ENCODE measurements around the gene KLHL6.

KLHL6 gene

GRCh38 chr3:183502237-183503181 lies 53.0 kb downstream of the KLHL6 start:
- no peak for DNase-seq

- no peak for DNase-seq
Observed at GRCh38 chr3:183500981-183501704, 54.4 kb downstream of the KLHL6 start.

- DNase-seq, result no peak
Observed at GRCh38 chr3:183500319-183500718, 55.2 kb downstream of the KLHL6 start.

GRCh38 chr3:183498634-183499033 lies 56.9 kb downstream of the KLHL6 start:
- no peak for DNase-seq

GRCh38 chr3:183497313-183497712 lies 58.2 kb downstream of the KLHL6 start:
- DNase-seq, result no peak

GRCh38 chr3:183496311-183496710 lies 59.2 kb downstream of the KLHL6 start:
- DNase-seq, result no peak

GRCh38 chr3:183494341-183494740 lies 61.2 kb downstream of the KLHL6 start:
- DNase-seq, result no peak

GRCh38 chr3:183493296-183494045 lies 62.0 kb downstream of the KLHL6 start:
- no peak for DNase-seq

- DNase-seq, result no peak
Observed at GRCh38 chr3:183492849-183493179, 62.7 kb downstream of the KLHL6 start.

- no peak for DNase-seq
Observed at GRCh38 chr3:183491923-183492848, 63.3 kb downstream of the KLHL6 start.

- no peak for DNase-seq
Observed at GRCh38 chr3:183491109-183491922, 64.2 kb downstream of the KLHL6 start.

GRCh38 chr3:183490653-183491052 lies 64.9 kb downstream of the KLHL6 start:
- DNase-seq, result no peak

- DNase-seq, result no peak
Observed at GRCh38 chr3:183490211-183490601, 65.3 kb downstream of the KLHL6 start.

GRCh38 chr3:183489455-183490210 lies 65.9 kb downstream of the KLHL6 start:
- DNase-seq, result no peak

- DNase-seq, result no peak
Observed at GRCh38 chr3:183488343-183488742, 67.2 kb downstream of the KLHL6 start.

- no peak for DNase-seq
Observed at GRCh38 chr3:183487896-183488295, 67.6 kb downstream of the KLHL6 start.

GRCh38 chr3:183487016-183487415 lies 68.5 kb downstream of the KLHL6 start:
- DNase-seq, result no peak

- DNase-seq, result no peak
Observed at GRCh38 chr3:183486472-183486871, 69.0 kb downstream of the KLHL6 start.

GRCh38 chr3:183485585-183485984 lies 69.9 kb downstream of the KLHL6 start:
- no peak for DNase-seq

GRCh38 chr3:183485093-183485492 lies 70.4 kb downstream of the KLHL6 start:
- DNase-seq, result no peak

Data from retina (tissue), 1 donor.